Subcutaneous abdominal adipose tissue (tissue), 5 donors: ENCODE data around the gene OR2AG2.
"Not testable (repeated sequence)": the region's sequence is repeated elsewhere in the genome, so short reads cannot be mapped to it uniquely, and the experiment has no call there.

Experiments used
- H3K27ac ChIP-seq: one replicate; pipeline ENCODE4 v1.7.0; 2013; ENCODE audit warnings: low read depth, mild to moderate bottlenecking, inconsistent platforms, low read length, moderate library complexity
- H3K27me3 ChIP-seq, 5 donors: one replicate each; pipeline ENCODE4 v1.7.0; 2013; ENCODE audit warnings: low read length in 5 of 5, inconsistent platforms in 1 of 5; ENCODE audit not compliant: control insufficient read depth in 5 of 5, insufficient read depth in 4 of 5
- H3K36me3 ChIP-seq, 5 donors: one replicate each; pipeline ENCODE4 v1.7.0; 2013; ENCODE audit warnings: low read length in 5 of 5; ENCODE audit not compliant: control insufficient read depth in 5 of 5, insufficient read depth in 5 of 5
- H3K4me1 ChIP-seq, 5 donors: one replicate each; pipeline ENCODE4 v1.7.0; 2013; ENCODE audit warnings: low read length in 5 of 5, mild to moderate bottlenecking in 3 of 5, moderate library complexity in 1 of 5; ENCODE audit not compliant: control insufficient read depth in 5 of 5, insufficient read depth in 5 of 5
- H3K4me3 ChIP-seq, 5 donors: one replicate each; pipeline ENCODE4 v1.7.0; 2013; ENCODE audit warnings: low read length in 5 of 5, low read depth in 1 of 5
- H3K9ac ChIP-seq, 5 donors: one replicate each; pipeline ENCODE4 v1.7.0; 2013; ENCODE audit warnings: low read length in 5 of 5, mild to moderate bottlenecking in 4 of 5, moderate library complexity in 3 of 5
- H3K9me3 ChIP-seq, 5 donors: one replicate each; pipeline ENCODE4 v1.7.0; 2013; ENCODE audit warnings: low read length in 5 of 5; ENCODE audit not compliant: control insufficient read depth in 5 of 5
- donor health status: healthy.
- donor health status: healthy.
- donor health status: healthy.
- donor health status: healthy.
- donor health status: healthy.

OR2AG2 gene

GRCh38 chr11:6771926-6772893, at the start of gene OR2AG2:
TSS of gene OR2AG2 (minus strand) at chr11:6771976. CDS start at chr11:6768957, 3,019 bp downstream.
- H3K9me3 ChIP-seq = no peaks in the 10 kb centered on the region
- peaks cover 0 to 6% (median 0%) of the 10 kb centered on the region in 5 donors for H3K4me1 ChIP-seq
- no peaks in the 10 kb centered on the region for H3K36me3 ChIP-seq
- no peak within 1 kb of the TSS for H3K4me3 ChIP-seq
- peak within 1 kb of the TSS in 1 of 5 donors; percentile 2 for H3K9ac ChIP-seq
- no peak within 1 kb of the TSS for H3K27ac ChIP-seq
- H3K27me3 ChIP-seq = no peaks in the 10 kb centered on the region

- no peak overlapping the region for H3K27ac ChIP-seq
- H3K4me3 ChIP-seq = no peak overlapping the region
Observed at GRCh38 chr11:6818967-6819366, 47.2 kb upstream of the OR2AG2 start.

GRCh38 chr11:6817694-6818093, 45.9 kb upstream of the OR2AG2 start:
- H3K9ac ChIP-seq = no peak overlapping the region
- H3K36me3 ChIP-seq = no peaks in the 10 kb centered on the region
- H3K4me3 ChIP-seq = no peak overlapping the region
- no peak overlapping the region for H3K27ac ChIP-seq
- H3K4me1 ChIP-seq = no peaks in the 10 kb centered on the region
- H3K27me3 ChIP-seq = peaks cover 0 to 3% (median 2%) of the 10 kb centered on the region in 5 donors
- peaks cover 0 to 7% (median 0%) of the 10 kb centered on the region in 5 donors for H3K9me3 ChIP-seq

More at GRCh38 chr11:6818967-6819366, 47.2 kb upstream of the OR2AG2 start:
- Histone ChIP-seq H3K27me3 (no peaks in the 10 kb centered on the region), H3K36me3 (no peaks in the 10 kb centered on the region), H3K9me3 (peaks cover 0 to 7% (median 0%) of the 10 kb centered on the region in 5 donors), H3K4me1 (no peaks in the 10 kb centered on the region), H3K9ac (no peak overlapping the region)

GRCh38 chr11:6813656-6814055, 41.9 kb upstream of the OR2AG2 start:
- peaks cover 0 to 3% (median 3%) of the 10 kb centered on the region in 5 donors for H3K27me3 ChIP-seq

GRCh38 chr11:6812390-6813005, 40.7 kb upstream of the OR2AG2 start:
- Histone ChIP-seq H3K27me3 (peaks cover 0 to 3% (median 3%) of the 10 kb centered on the region in 5 donors), H3K4me1 (no peaks in the 10 kb centered on the region), H3K9me3 (no peaks in the 10 kb centered on the region), H3K36me3 (no peaks in the 10 kb centered on the region), H3K27ac (no peak overlapping the region), H3K4me3 (no peak overlapping the region), H3K9ac (no peak overlapping the region)

More at GRCh38 chr11:6813656-6814055, 41.9 kb upstream of the OR2AG2 start:
- Histone ChIP-seq H3K9ac (no peak overlapping the region), H3K4me3 (no peak overlapping the region), H3K4me1 (no peaks in the 10 kb centered on the region), H3K27ac (no peak overlapping the region), H3K36me3 (no peaks in the 10 kb centered on the region), H3K9me3 (no peaks in the 10 kb centered on the region)

DNA sequence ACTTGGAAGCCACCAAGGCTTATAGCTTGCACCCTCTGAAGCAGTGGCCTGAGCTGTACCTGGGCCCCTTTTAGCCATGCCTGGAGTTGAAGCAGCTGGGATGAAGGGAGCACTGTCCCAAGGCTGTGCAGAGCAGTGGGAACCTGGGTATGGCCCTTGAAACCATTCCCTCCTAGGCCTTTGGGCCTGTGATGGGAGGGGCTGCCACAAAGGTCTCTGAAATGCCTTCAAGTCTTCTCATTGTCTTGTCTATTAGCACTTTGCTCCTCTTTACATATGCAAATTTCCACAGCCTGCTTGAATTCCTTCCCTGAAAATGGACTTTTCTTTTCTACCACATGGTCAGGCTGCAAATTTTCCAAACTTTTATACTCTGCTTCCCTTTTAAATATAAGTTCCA, 29.3 kb upstream of the OR2AG2 start:
- H3K27me3 ChIP-seq, H3K36me3 ChIP-seq, H3K4me1 ChIP-seq, H3K27ac ChIP-seq, H3K9me3 ChIP-seq, H3K4me3 ChIP-seq, H3K9ac ChIP-seq: not testable (repeated sequence)

GRCh38 chr11:6799402-6799801, 27.6 kb upstream of the OR2AG2 start, which contains the start of gene OR6A2:
TSS of gene OR6A2 (minus strand) at chr11:6799689. CDS start at chr11:6795708, 3,981 bp downstream.
- no peaks in the 10 kb centered on the region for H3K4me1 ChIP-seq
- peaks cover 0 to 6% (median 0%) of the 10 kb centered on the region in 5 donors for H3K9me3 ChIP-seq
- H3K27ac ChIP-seq = no peak within 1 kb of the TSS
- no peak within 1 kb of the TSS for H3K4me3 ChIP-seq
- no peak within 1 kb of the TSS for H3K9ac ChIP-seq
- H3K36me3 ChIP-seq = no peaks in the 10 kb centered on the region
- no peaks in the 10 kb centered on the region for H3K27me3 ChIP-seq

- no peak overlapping the region for H3K9ac ChIP-seq
- peaks cover 0 to 4% (median 0%) of the 10 kb centered on the region in 5 donors for H3K4me1 ChIP-seq
- H3K9me3 ChIP-seq = no peaks in the 10 kb centered on the region
- no peak overlapping the region for H3K4me3 ChIP-seq
- no peaks in the 10 kb centered on the region for H3K27me3 ChIP-seq
- no peaks in the 10 kb centered on the region for H3K36me3 ChIP-seq
- H3K27ac ChIP-seq = no peak overlapping the region
Observed at GRCh38 chr11:6794639-6795038, 22.9 kb upstream of the OR2AG2 start.

DNA sequence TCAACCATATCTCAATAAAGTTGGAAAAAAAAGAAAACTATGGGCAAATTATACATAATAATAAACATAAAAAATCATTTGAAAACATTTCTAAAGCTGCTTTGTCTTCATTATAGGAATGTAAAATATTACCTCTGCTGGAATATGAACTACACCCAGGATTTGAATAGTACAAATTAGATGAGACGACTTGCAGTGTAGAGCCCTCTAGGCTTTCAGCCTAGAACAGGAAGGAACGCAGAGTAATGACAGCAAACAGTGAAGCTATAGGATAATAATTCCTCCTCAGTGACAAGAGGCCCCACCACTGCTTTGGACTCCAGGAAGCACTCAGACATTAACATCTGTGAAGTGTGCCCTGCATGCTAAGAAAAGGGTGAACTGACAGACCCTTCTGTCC, 18.8 kb upstream of the OR2AG2 start:
- Histone ChIP-seq H3K36me3 (no peaks in the 10 kb centered on the region), H3K4me1 (peaks cover 0 to 4% (median 0%) of the 10 kb centered on the region in 5 donors), H3K27ac (no peak overlapping the region), H3K9ac (no peak overlapping the region), H3K9me3 (no peaks in the 10 kb centered on the region), H3K27me3 (no peaks in the 10 kb centered on the region), H3K4me3 (no peak overlapping the region)

DNA sequence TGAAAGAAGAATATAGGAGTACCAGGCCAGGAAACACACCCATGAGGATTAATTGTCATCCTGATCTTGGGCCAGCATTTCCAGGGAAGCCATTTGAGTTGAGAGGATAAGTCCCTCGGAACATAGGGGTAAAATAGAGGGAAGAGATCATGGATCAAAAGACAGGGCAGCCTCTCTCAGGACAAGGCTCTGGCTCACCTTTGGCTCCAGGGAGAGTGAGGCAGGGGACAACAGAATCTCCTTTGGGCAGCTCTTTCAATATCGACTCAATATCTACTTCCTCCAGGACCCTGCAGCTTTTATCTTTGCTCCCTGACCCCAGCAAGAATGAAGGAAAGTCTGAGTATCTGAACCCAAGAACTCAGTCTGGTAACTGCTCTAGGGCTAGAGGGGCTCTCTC, 10.9 kb upstream of the OR2AG2 start, which contains the start of gene OR2AG1:
TSS of gene OR2AG1 (plus strand) at position 301 of the 400 bp plus-strand sequence. CDS start 2,018 bp downstream, outside the sequence.
- Histone ChIP-seq H3K27ac (no peak within 1 kb of the TSS), H3K27me3 (no peaks in the 10 kb centered on the region), H3K36me3 (no peaks in the 10 kb centered on the region), H3K4me1 (no peaks in the 10 kb centered on the region), H3K4me3 (no peak within 1 kb of the TSS), H3K9ac (no peak within 1 kb of the TSS), H3K9me3 (no peaks in the 10 kb centered on the region)
